OCI-M1 (cell line): ENCODE measurements around the gene THBS4.
"Not testable (repeated sequence)": the region's sequence is repeated elsewhere in the genome, so short reads cannot be mapped to it uniquely, and the experiment has no call there.

Source experiments
- DNase-seq: peaks from one replicate; lab custom pipeline; 2025; lab: John Stamatoyannopoulos, UW

THBS4 gene

DNA sequence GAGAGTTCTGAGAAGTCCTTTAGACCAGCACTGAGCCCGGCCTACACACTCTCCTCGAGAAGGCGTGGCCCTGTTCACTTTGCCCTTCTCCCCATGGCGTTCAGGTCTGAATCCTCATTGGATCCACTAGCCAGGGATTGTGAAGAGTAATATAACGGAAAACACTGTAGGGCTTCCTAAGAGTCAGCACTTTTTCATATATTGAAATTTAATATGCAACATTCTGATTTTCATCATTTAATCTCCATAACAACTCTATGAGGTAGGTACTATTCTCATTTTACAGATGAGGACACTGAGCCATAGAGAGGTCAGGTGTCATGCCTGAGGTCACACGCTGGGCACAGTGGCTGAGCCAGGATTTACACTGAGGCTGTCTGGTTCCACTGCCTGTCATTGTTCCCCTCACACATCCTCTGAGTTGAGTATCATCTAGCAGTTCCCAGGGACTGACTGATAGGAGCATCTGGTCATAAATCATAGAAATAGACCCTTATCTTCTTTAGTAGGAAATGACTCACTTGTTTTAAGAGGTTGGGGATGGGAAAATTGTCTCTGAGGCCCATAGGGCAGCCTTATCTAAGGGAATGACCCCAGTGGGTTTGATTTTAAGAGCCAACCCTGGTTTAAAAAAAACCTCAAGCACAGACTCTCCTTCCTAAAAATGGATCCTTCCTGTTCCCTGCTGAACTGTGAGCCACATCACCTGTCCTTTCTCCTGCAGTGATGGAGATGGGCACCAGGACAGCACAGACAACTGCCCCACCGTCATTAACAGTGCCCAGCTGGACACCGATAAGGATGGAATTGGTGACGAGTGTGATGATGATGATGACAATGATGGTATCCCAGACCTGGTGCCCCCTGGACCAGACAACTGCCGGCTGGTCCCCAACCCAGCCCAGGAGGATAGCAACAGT lies 41.2 kb downstream of the THBS4 start:
- peak; percentile 52 for DNase-seq

GRCh38 chr5:80077051-80077714 lies 42.0 kb downstream of the THBS4 start:
- DNase-seq = no peak

DNA sequence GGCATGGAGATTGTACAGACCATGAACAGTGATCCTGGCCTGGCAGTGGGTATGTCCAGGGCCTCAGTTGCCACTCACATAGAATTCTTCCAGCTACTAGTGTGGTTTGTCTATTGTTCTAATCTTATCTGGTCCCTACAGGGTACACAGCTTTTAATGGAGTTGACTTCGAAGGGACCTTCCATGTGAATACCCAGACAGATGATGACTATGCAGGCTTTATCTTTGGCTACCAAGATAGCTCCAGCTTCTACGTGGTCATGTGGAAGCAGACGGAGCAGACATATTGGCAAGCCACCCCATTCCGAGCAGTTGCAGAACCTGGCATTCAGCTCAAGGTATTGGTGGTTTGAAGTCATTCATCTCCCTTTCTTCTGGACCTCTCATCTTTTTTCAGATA lies 43.8 kb downstream of the THBS4 start:
- peak; percentile 80 for DNase-seq

GRCh38 chr5:80082281-80082680 lies 47.1 kb downstream of the THBS4 start:
- DNase-seq = no peak

DNA sequence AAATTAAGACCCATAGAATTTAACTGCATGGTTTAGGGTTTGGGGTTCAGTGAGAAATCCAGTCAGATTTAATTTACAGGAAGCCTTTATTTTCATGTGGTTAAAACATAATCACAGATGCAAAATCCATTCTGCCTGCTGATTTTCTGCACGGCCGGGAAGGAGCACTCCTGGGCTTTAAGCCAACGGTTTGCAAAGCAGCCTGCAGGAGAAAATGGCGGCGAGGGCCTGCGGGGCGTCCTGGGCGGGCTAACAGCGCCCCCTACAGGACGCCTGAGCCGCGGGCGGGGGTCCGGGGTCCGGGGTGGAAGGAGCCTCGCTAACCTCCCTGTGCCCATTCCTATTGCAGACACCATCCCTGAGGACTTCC lies 47.6 kb downstream of the THBS4 start:
- DNase-seq = peak; percentile 86

GRCh38 chr5:80083101-80083890 lies 48.1 kb downstream of the THBS4 start:
- peak; percentile 83 for DNase-seq

GRCh38 chr5:80090884-80091166 lies 55.7 kb downstream of the THBS4 start:
- DNase-seq = no peak

GRCh38 chr5:80091792-80092192 lies 56.6 kb downstream of the THBS4 start:
- DNase-seq = peak; percentile 71

DNA sequence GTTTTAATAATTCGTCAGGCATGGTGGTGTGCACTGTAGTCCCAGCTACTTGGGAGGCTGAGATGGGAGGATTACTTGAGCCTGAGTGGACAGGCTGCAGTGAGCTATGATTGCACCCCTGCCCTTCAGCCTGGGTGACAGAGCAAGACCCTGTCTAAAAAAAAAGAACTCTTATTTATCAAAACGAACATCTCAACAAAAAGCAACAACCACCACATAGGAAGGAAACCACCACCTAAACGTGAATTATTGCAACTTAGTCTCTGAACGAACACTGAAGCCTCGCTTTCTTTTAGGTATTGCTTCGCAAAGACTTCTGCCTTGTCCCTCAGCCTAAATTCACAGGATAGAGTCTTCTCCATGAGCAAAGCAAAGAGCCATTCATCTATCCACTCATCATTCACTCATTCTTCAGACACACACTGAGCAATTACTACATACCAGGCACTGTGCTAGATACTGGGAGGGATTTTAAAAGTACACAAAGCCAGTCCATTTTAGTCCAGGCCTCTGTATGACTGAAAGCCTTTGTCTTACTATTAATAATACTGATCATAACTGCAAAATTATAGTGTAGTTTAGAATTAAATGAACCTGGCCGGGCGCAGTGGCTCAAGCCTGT lies 57.4 kb downstream of the THBS4 start:
- no peak for DNase-seq

- DNase-seq = no peak
Measured at GRCh38 chr5:80093796-80094195, 58.6 kb downstream of the THBS4 start.

DNA sequence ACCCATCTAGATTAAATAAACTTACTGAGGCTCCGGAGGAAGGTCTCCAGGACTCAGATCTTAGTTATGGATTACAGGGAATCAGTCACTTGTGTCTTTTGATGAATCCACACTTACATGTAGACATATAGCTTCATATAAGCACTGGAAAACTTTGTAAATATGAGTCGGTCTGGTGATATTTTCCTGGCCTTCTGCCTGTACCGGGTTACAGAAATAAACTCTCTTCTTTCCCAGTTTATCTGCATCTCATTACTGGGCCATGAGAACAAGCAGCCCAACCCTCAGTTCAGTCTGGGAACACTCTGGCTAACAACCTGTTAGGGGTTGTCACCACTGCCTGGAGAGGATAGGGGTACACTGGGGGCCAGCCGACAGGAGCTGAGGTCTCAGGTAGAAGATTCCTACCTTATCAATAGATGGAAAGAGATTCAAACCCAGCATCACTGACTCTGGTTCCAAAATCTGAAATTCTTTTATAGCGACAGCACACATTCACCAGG lies 59.1 kb downstream of the THBS4 start:
- DNase-seq = no peak

- DNase-seq = no peak
Measured at GRCh38 chr5:80097451-80097850, 62.3 kb downstream of the THBS4 start.

DNA sequence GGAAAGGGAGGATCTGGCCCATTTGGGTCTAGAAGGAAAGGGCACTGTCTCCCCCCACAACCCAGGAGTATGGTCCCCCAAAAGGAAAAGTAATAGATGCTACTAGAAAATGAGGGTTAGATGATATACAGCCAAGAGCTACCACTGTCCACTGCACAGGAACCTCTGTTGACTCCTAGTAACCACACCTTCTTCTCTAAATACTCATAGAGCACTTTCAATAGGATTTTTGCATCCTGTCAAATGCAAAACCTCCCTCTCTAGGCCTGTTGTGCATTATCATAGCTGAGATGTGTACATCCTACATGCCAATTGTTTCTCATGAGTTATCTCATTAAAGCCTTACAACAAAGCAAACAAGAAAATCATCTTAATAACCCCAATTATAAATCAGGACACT lies 66.8 kb downstream of the THBS4 start:
- DNase-seq = no peak

GRCh38 chr5:80103371-80103770 lies 68.2 kb downstream of the THBS4 start:
- no peak for DNase-seq

- DNase-seq = no peak
Measured at GRCh38 chr5:80105698-80106439, 70.7 kb downstream of the THBS4 start.

- DNase-seq = no peak
Measured at GRCh38 chr5:80106916-80107315, 71.8 kb downstream of the THBS4 start.

DNA sequence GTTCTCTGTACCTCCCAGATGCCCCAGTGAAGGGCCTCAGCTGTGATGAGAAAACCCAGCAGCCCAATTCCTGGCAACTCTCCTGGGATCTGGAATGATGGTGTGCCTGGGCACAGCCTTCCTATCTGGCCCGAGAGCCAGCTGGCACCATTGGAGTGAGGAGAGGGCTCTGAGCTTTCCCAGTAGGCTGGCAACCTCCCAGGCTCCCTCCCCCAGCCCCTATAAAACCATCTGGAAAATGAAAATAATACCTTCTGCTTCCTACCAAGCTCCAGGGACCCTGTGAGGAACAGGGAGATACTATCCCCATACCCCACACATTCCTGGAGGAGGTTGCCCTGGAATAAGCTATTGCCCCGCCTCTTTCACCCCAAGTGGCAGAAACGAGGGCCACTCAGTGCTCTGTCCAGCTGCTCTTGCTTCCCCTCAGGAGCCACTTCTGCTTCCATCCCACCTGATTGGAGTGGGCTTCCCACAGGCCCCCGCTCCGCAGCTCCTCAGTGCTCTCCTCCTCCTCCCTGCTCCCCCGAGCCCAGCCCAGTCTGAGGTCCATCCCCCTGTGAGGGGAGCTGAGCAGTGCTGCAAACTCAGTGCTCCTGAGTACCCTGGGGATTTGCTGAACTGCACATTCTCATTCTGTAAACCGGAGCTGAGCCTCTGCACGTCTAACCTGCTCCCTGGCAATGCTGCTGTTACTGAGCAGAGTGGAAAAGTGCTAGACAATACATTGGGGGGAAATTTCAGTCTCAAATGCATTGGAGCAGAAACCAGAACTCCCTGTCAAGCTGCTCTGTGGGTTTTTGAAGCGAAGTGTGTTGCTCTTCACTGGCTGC lies 74.7 kb downstream of the THBS4 start:
- no peak for DNase-seq

DNA sequence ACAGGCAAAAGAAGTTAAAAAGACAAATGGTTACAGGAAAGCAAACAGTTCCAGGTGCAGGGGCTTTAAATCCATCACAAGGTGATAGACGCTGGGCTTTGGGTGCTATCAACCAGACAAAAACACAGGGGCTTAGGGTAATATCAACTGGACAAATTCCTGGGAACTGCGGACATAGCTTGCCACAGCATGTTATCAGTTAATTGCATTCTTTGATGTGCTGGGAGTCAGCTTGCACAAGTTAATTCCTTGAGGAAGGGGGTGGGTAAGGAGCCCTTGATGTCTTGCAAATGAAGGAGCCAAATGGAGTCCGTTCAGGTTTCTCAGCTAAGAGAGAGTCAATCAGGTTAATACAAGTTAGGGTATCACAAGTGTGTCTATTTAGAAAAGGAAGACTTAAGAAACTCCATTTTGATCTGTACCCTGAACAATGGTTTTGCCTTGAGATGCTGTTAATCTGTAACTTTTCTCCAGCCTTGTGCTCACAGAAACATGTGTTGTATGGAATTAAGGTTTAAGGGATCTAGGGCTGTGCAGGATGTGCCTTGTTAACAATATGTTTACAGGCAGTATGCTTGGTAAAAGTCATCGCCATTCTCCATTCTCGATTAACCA lies 76.3 kb downstream of the THBS4 start:
- DNase-seq = not testable (repeated sequence)

GRCh38 chr5:80114860-80115259 lies 79.7 kb downstream of the THBS4 start:
- no peak for DNase-seq

GRCh38 chr5:80116000-80116399 lies 80.9 kb downstream of the THBS4 start:
- DNase-seq = no peak
